ENCODE data around the gene ATP8A2.

ATP8A2 gene

DNA sequence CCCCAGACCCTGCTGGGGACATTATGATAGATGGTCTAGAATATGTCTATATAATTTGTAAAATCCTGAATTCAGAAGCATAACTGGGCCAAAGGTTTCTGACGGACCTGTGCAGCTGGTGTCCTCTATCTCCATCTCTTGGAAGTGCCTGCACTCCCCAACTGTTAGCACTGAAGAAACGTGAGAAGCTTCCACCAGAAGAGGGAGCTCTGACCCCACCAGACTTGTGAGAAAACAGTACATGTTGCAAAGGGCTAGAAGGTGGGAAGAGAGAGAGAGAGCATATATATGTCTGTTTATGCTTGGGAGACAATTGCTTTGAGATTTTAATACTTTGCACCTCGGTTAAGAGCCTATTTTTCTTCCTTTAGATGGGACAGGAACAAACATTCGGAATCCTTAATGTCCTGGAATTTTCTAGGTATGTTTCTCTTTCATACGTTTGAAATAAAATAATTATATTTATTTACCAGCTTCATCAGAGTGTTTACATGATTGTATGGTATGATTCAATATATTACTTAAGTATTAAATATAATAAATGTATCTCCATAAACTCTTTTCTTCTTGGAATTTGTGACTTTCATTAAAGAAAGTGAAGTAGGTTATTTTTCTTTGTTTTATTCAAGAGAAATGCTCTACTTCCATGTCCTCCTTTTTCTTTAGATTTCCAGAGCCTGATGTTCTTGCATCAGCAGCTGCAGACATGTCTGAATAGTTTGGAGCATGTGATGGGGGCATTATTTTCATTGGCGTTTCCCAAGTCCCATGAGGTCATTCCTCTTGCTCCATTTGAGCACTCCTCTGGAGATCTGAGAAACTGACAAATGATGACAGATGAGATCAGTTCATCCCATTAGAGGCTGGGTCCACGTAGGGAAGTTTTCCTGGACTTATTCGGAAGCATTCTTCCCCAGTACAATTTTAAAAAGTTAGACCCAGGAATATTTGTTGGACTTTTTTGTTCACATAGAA is 202.9 kb downstream of the ATP8A2 start:
- no peaks in the 10 kb centered on the region for H3K36me3 ChIP-seq (ENCODE audit: control insufficient read depth, insufficient read depth, low read length)
- 44 to 46% methylated on average over 6 to 7 of the region's 8 CpGs for WGBS, 2 experiments
- H3K9me3 ChIP-seq (ENCODE audit: control insufficient read depth, low read length): no peaks in the 10 kb centered on the region
- peaks cover 3% of the 10 kb centered on the region for H3K27me3 ChIP-seq (ENCODE audit: control insufficient read depth, insufficient read depth, low read length, poor library complexity, severe bottlenecking)
- no peak overlapping the region for H3K4me3 ChIP-seq (ENCODE audit: insufficient read depth, low read depth, low read length)
- no peak overlapping the region for H3K27ac ChIP-seq (ENCODE audit: insufficient read depth, low read depth, low read length, poor library complexity, severe bottlenecking)
- no peaks in the 10 kb centered on the region for H3K4me1 ChIP-seq (ENCODE audit: control insufficient read depth, insufficient read depth, low read length)

- Histone ChIP-seq H3K27ac (ENCODE audit: insufficient read depth, low read depth, low read length, poor library complexity, severe bottlenecking) (no peak overlapping the region), H3K4me1 (ENCODE audit: control insufficient read depth, insufficient read depth, low read length) (no peaks in the 10 kb centered on the region), H3K27me3 (ENCODE audit: control insufficient read depth, insufficient read depth, low read length, poor library complexity, severe bottlenecking) (peaks cover 3% of the 10 kb centered on the region), H3K36me3 (ENCODE audit: control insufficient read depth, insufficient read depth, low read length) (no peaks in the 10 kb centered on the region), H3K4me3 (ENCODE audit: insufficient read depth, low read depth, low read length) (no peak overlapping the region), H3K9me3 (ENCODE audit: control insufficient read depth, low read length) (no peaks in the 10 kb centered on the region)
- 92 to 93% methylated on average over 5 of the region's 5 CpGs for WGBS, 2 experiments
Observed at GRCh38 chr13:25575562-25575961, 203.8 kb downstream of the ATP8A2 start.

DNA sequence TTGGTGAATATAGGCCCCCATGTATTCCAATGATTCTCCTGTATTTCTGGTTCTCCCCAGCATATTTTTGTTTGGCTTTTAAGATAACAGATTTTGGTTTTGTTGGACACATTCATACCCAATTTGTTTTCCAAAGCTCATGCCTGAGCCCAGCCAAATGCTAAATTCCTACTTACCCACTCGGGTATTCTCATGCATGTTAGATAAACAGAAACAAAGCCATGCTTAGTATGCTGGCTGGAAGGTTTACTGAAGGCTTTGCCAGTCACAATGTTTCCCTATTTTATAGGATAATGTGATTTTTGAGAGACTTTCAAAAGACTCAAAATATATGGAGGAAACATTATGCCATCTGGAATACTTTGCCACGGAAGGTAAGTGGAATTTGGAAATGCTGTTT is 206.8 kb downstream of the ATP8A2 start:
- no peaks in the 10 kb centered on the region for H3K9me3 ChIP-seq (ENCODE audit: control insufficient read depth, low read length)
- 79 to 89% methylated on average over 2 of the region's 2 CpGs for WGBS, 2 experiments

GRCh38 chr13:25579221-25579620 is 207.4 kb downstream of the ATP8A2 start:
- H3K27me3 ChIP-seq (ENCODE audit: control insufficient read depth, insufficient read depth, low read length, poor library complexity, severe bottlenecking): no peaks in the 10 kb centered on the region
- no peak overlapping the region for H3K4me3 ChIP-seq (ENCODE audit: insufficient read depth, low read depth, low read length)
- H3K4me1 ChIP-seq (ENCODE audit: control insufficient read depth, insufficient read depth, low read length): no peaks in the 10 kb centered on the region
- 96 to 98% methylated on average over 8 of the region's 8 CpGs for WGBS, 2 experiments
- no peaks in the 10 kb centered on the region for H3K9me3 ChIP-seq (ENCODE audit: control insufficient read depth, low read length)
- H3K36me3 ChIP-seq (ENCODE audit: control insufficient read depth, insufficient read depth, low read length): no peaks in the 10 kb centered on the region
- no peak overlapping the region for H3K27ac ChIP-seq (ENCODE audit: insufficient read depth, low read depth, low read length, poor library complexity, severe bottlenecking)

More for the DNA sequence above, 206.8 kb downstream of the ATP8A2 start:
- peaks cover 3% of the 10 kb centered on the region for H3K27me3 ChIP-seq (ENCODE audit: control insufficient read depth, insufficient read depth, low read length, poor library complexity, severe bottlenecking)
- no peak overlapping the region for H3K4me3 ChIP-seq (ENCODE audit: insufficient read depth, low read depth, low read length)
- no peak overlapping the region for H3K27ac ChIP-seq (ENCODE audit: insufficient read depth, low read depth, low read length, poor library complexity, severe bottlenecking)
- H3K4me1 ChIP-seq (ENCODE audit: control insufficient read depth, insufficient read depth, low read length): no peaks in the 10 kb centered on the region
- no peaks in the 10 kb centered on the region for H3K36me3 ChIP-seq (ENCODE audit: control insufficient read depth, insufficient read depth, low read length)

DNA sequence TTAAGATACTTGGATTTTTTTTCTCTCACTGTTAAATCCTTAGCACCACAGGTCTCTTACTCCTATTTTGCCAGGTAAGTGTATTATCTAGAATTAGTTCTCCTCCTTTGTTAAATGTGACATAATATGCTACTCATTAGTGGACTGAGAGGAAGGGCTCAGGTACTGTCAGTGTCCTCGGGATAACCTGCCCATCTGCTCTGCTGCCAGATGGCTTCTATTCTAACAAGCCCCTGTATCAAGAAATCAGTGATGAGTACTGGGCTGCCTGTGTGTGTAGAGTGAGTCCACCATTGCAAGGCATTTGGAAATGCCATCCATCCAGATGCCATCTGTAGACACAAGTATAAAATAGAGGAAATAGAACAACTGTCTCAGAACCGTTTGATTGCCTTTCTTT is 209.6 kb downstream of the ATP8A2 start:
- no peaks in the 10 kb centered on the region for H3K27me3 ChIP-seq (ENCODE audit: control insufficient read depth, insufficient read depth, low read length, poor library complexity, severe bottlenecking)
- H3K27ac ChIP-seq (ENCODE audit: insufficient read depth, low read depth, low read length, poor library complexity, severe bottlenecking): no peak overlapping the region
- H3K4me3 ChIP-seq (ENCODE audit: insufficient read depth, low read depth, low read length): no peak overlapping the region
- no peaks in the 10 kb centered on the region for H3K4me1 ChIP-seq (ENCODE audit: control insufficient read depth, insufficient read depth, low read length)
- no peaks in the 10 kb centered on the region for H3K9me3 ChIP-seq (ENCODE audit: control insufficient read depth, low read length)
- H3K36me3 ChIP-seq (ENCODE audit: control insufficient read depth, insufficient read depth, low read length): no peaks in the 10 kb centered on the region
- WGBS, 2 experiments: 91 to 93% methylated on average over 2 of the region's 2 CpGs

- 64% methylated on average over 6 of the region's 6 CpGs for WGBS, 2 experiments
- no peak overlapping the region for H3K4me3 ChIP-seq (ENCODE audit: insufficient read depth, low read depth, low read length)
- H3K27me3 ChIP-seq (ENCODE audit: control insufficient read depth, insufficient read depth, low read length, poor library complexity, severe bottlenecking): no peaks in the 10 kb centered on the region
- H3K4me1 ChIP-seq (ENCODE audit: control insufficient read depth, insufficient read depth, low read length): no peaks in the 10 kb centered on the region
- H3K9me3 ChIP-seq (ENCODE audit: control insufficient read depth, low read length): no peaks in the 10 kb centered on the region
- H3K27ac ChIP-seq (ENCODE audit: insufficient read depth, low read depth, low read length, poor library complexity, severe bottlenecking): no peak overlapping the region
- no peaks in the 10 kb centered on the region for H3K36me3 ChIP-seq (ENCODE audit: control insufficient read depth, insufficient read depth, low read length)
Observed at GRCh38 chr13:25584087-25584486, 212.3 kb downstream of the ATP8A2 start.

DNA sequence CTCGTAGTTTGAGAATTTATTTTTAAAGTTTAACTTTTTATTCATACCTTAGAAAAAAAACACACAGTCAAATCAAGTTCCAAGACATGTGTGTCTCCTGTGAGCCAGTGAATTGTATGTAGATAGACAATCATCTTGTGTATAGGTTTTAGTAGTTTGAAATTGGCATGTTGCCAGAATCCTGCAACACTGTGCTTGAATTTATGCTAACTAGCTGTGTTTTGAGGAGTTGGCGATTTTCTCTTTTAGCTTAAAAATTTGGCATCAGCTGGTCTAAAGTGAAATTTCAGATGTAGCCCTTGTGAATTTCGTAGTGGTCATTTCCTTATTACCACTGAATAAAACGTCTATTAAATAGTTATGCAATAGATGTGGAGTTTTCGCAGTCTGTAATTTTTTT is 213.2 kb downstream of the ATP8A2 start:
- 98 to 100% methylated on average over 1 to 2 of the region's 5 CpGs for WGBS, 2 experiments

GRCh38 chr13:25587326-25587980 is 215.7 kb downstream of the ATP8A2 start:
- no peak overlapping the region for H3K4me3 ChIP-seq (ENCODE audit: insufficient read depth, low read depth, low read length)
- no peaks in the 10 kb centered on the region for H3K27me3 ChIP-seq (ENCODE audit: control insufficient read depth, insufficient read depth, low read length, poor library complexity, severe bottlenecking)
- no peaks in the 10 kb centered on the region for H3K36me3 ChIP-seq (ENCODE audit: control insufficient read depth, insufficient read depth, low read length)
- H3K9me3 ChIP-seq (ENCODE audit: control insufficient read depth, low read length): no peaks in the 10 kb centered on the region
- H3K27ac ChIP-seq (ENCODE audit: insufficient read depth, low read depth, low read length, poor library complexity, severe bottlenecking): no peak overlapping the region
- H3K4me1 ChIP-seq (ENCODE audit: control insufficient read depth, insufficient read depth, low read length): no peaks in the 10 kb centered on the region
- WGBS, 2 experiments: 78% methylated on average over 1 of the region's 1 CpG; no CpG with 5 or more reads in 1 of the 2 experiments

More for the DNA sequence above, 213.2 kb downstream of the ATP8A2 start:
- no peak overlapping the region for H3K27ac ChIP-seq (ENCODE audit: insufficient read depth, low read depth, low read length, poor library complexity, severe bottlenecking)
- no peaks in the 10 kb centered on the region for H3K4me1 ChIP-seq (ENCODE audit: control insufficient read depth, insufficient read depth, low read length)
- H3K9me3 ChIP-seq (ENCODE audit: control insufficient read depth, low read length): no peaks in the 10 kb centered on the region
- H3K27me3 ChIP-seq (ENCODE audit: control insufficient read depth, insufficient read depth, low read length, poor library complexity, severe bottlenecking): no peaks in the 10 kb centered on the region
- no peaks in the 10 kb centered on the region for H3K36me3 ChIP-seq (ENCODE audit: control insufficient read depth, insufficient read depth, low read length)
- H3K4me3 ChIP-seq (ENCODE audit: insufficient read depth, low read depth, low read length): no peak overlapping the region

DNA sequence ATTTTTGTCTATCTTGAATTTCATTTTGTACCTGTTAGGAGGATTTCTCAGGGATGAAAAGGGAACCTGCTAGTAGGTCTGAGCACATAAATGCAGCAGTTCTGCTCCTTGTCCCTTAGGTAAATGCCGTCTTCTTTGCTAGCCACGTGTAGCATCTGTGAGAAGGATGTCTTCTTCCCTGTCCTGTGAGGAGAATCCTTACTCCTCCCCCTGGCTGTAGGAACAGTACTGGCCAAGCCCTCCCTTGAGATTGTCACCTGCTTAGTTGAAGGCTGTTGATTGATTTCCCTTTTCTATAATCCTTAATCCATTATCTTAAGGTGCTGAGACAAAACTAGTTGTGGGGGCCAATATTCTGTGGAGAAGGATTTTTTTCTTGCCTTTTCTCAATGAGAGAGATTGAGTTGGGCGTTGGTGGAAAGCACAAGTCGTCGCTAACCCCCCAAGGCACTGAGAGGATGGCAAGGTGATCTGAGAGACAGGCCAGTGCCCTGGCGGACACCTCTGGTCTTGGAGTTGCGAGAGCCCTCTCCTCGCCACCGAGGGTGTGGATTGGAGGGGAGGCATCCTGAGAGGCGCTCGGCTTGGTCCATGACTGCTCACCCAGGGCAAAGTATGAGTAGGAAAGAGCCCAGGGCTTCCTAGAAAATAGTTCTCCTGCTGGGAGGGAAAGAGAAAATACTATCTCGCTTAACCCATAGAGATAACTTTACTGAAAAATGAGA is 216.7 kb downstream of the ATP8A2 start:
- Histone ChIP-seq H3K9me3 (ENCODE audit: control insufficient read depth, low read length) (no peaks in the 10 kb centered on the region), H3K27ac (ENCODE audit: insufficient read depth, low read depth, low read length, poor library complexity, severe bottlenecking) (no peak overlapping the region), H3K36me3 (ENCODE audit: control insufficient read depth, insufficient read depth, low read length) (no peaks in the 10 kb centered on the region), H3K27me3 (ENCODE audit: control insufficient read depth, insufficient read depth, low read length, poor library complexity, severe bottlenecking) (no peaks in the 10 kb centered on the region), H3K4me3 (ENCODE audit: insufficient read depth, low read depth, low read length) (no peak overlapping the region), H3K4me1 (ENCODE audit: control insufficient read depth, insufficient read depth, low read length) (no peaks in the 10 kb centered on the region)
- 91% methylated on average over 12 of the region's 12 CpGs for WGBS, 2 experiments

DNA sequence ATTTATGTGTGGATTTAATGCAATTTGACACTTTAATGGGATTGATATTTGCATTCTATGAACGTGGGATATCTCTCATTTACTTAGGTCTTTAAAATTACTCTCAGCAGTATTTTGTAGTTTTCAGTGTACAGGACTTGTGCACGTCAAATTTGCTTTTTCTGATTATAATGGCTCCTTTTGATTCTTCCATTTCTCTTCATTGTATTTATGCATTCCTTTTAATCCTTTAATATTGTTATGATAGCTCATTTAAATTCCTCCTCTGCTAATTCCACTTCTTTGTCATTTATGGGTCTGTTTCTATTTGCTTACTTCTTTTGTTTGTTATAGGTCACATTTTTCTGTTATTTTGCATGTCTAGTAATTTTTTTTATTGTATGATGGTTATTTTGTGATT is 226.6 kb downstream of the ATP8A2 start:
- H3K27me3 ChIP-seq (ENCODE audit: control insufficient read depth, insufficient read depth, low read length, poor library complexity, severe bottlenecking): no peaks in the 10 kb centered on the region
- H3K27ac ChIP-seq (ENCODE audit: insufficient read depth, low read depth, low read length, poor library complexity, severe bottlenecking): no peak overlapping the region
- no peaks in the 10 kb centered on the region for H3K36me3 ChIP-seq (ENCODE audit: control insufficient read depth, insufficient read depth, low read length)
- 93 to 100% methylated on average over 1 to 2 of the region's 2 CpGs for WGBS, 2 experiments
- no peak overlapping the region for H3K4me3 ChIP-seq (ENCODE audit: insufficient read depth, low read depth, low read length)
- no peaks in the 10 kb centered on the region for H3K4me1 ChIP-seq (ENCODE audit: control insufficient read depth, insufficient read depth, low read length)
- H3K9me3 ChIP-seq (ENCODE audit: control insufficient read depth, low read length): no peaks in the 10 kb centered on the region

Measured in ectodermal cell (in vitro differentiated cells).